ENCODE data around the gene WSCD2. TPM values are rescaled to one million over a fixed set of nuclear protein-coding genes. Genes with fewer than 3 reads are reported as not detected.

The WSCD2 gene
- total and polyA plus RNA-seq, 12 donors = 0.01 to 2.8 (median 0.44) TPM; not detected in 3

DNA sequence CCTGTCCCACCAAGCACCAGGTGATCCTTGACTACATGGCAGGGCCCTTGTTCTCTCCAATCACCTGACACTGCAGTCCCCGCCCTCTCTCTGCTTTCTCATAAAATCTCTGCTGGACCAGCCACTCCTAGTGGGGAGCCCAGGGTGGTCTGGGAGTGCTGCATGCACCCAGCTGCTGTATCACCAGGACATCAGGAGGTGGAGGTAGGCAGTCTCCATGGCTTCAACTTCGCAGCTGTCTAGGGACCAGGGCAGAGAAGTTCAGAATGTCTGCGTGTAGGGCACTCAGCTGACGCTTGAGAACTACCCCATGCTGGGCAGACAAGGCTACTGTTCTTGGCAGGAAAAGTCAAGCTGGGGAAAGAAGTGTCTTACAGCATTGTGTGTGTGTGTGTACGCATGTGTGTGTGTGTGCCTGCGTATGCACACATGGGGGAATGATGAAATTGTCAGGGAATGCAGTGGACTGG lies 2.6 kb downstream of the WSCD2 start:
- no peak overlapping the region for H3K4me3 ChIP-seq
- WGBS, 2 donors = 43 to 55% methylated on average over 6 of the region's 6 CpGs
- intact Hi-C loops (cut with DNase I) = loop anchor here in 5 of 10 donors (2.0 to 5.0 kb wide), 2 partner anchors 59 to 61 kb away; no protein-coding TSS in a partner anchor
- no peak overlapping the region for H3K27ac ChIP-seq
- H3K36me3 ChIP-seq = no peaks in the 10 kb centered on the region
- no peaks in the 10 kb centered on the region for H3K9me3 ChIP-seq
- TF ChIP-seq, protein P1, sequence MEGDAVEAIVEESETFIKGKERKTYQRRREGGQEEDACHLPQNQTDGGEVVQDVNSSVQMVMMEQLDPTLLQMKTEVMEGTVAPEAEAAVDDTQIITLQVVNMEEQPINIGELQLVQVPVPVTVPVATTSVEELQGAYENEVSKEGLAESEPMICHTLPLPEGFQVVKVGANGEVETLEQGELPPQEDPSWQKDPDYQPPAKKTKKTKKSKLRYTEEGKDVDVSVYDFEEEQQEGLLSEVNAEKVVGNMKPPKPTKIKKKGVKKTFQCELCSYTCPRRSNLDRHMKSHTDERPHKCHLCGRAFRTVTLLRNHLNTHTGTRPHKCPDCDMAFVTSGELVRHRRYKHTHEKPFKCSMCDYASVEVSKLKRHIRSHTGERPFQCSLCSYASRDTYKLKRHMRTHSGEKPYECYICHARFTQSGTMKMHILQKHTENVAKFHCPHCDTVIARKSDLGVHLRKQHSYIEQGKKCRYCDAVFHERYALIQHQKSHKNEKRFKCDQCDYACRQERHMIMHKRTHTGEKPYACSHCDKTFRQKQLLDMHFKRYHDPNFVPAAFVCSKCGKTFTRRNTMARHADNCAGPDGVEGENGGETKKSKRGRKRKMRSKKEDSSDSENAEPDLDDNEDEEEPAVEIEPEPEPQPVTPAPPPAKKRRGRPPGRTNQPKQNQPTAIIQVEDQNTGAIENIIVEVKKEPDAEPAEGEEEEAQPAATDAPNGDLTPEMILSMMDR (IDR thresholded peaks at IDR 0.05) = no peak
- DNase-seq (no peak), ATAC-seq (peak in 1 of 8 donors; percentile 15)
- peaks cover 0 to 87% (median 48%) of the 10 kb centered on the region in 7 donors for H3K27me3 ChIP-seq
- peaks cover 0 to 13% (median 8%) of the 10 kb centered on the region in 9 donors for H3K4me1 ChIP-seq

DNA sequence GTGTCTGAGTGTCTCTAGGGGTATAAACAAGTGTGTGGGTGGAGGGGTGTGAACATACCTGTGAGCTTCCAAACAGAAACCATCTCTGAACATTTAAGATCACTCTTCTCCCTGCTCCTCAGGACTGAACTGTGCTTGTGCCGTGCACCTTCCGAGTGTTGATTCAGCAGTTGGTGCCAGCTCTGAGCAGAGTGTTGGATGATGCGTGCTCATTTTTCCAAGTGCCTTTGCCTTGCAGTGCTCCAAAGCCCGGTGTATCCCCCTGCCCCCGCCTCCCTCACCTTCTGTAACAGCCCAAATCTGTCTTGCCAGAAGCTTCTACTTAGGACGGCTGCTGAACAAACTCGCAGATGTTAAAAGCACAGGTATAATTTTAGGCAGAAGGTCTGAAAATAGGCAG lies 4.4 kb downstream of the WSCD2 start:
- peak in 1 of 2 donors; percentile 53 for DNase-seq
- no peak overlapping the region for H3K4me3 ChIP-seq
- H3K27me3 ChIP-seq = peaks cover 0 to 81% (median 30%) of the 10 kb centered on the region in 7 donors
- no peaks in the 10 kb centered on the region for H3K9me3 ChIP-seq
- TF ChIP-seq, protein P1 (IDR thresholded peaks at IDR 0.05) = no peak
- H3K4me1 ChIP-seq = peaks cover 0 to 13% (median 8%) of the 10 kb centered on the region in 9 donors
- ATAC-seq = peak in 6 of 8 donors; percentile 63 to 92 (median 81)
- intact Hi-C loops (cut with DNase I) = loop anchor here in 5 of 10 donors (2.0 to 5.0 kb wide), 2 partner anchors 57 to 59 kb away; no protein-coding TSS in a partner anchor
- 27 to 33% methylated on average over 7 of the region's 7 CpGs for WGBS, 2 donors
- H3K36me3 ChIP-seq = no peaks in the 10 kb centered on the region
- H3K27ac ChIP-seq = no peak overlapping the region

- Histone ChIP-seq H3K27ac (no peak overlapping the region), H3K27me3 (peaks cover 0 to 76% (median 17%) of the 10 kb centered on the region in 7 donors), H3K4me3 (no peak overlapping the region), H3K9me3 (no peaks in the 10 kb centered on the region), H3K4me1 (peaks cover 0 to 4% (median 1%) of the 10 kb centered on the region in 9 donors), H3K36me3 (no peaks in the 10 kb centered on the region)
- TF ChIP-seq, protein P1 (IDR thresholded peaks at IDR 0.05) = no peak
- ATAC-seq = no peak
- DNase-seq = no peak
- intact Hi-C loops (cut with DNase I) = loop anchor here in 4 of 10 donors (5.0 kb wide), 1 partner anchor 58 kb away; no protein-coding TSS in a partner anchor
- 77 to 89% methylated on average over 5 of the region's 5 CpGs for WGBS, 2 donors
Measured at GRCh38 chr12:108134744-108135143, 5.7 kb downstream of the WSCD2 start.

DNA sequence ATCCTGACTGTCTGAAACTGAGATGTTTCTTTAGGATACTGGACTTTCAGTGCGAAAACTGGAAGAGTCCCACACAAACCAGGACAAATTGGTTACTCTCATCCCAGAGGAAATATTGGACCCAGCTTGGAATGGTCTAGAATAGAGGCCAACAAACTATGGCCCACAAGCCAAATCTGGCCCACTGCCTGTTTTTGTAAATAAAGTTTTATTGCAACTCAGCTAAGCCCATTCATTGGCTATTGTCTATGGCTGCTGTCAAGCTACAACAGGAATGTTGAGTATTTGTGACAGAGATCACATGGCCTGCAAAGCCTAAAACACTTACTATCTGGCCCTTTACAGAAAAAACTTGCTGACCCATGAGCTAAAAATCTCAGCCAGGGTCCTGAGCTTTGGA lies 6.5 kb downstream of the WSCD2 start:
- DNase-seq (no peak), ATAC-seq (no peak)
- Histone ChIP-seq H3K4me3 (no peak overlapping the region), H3K4me1 (no peaks in the 10 kb centered on the region), H3K27me3 (peaks cover 0 to 69% (median 11%) of the 10 kb centered on the region in 7 donors), H3K27ac (no peak overlapping the region), H3K9me3 (no peaks in the 10 kb centered on the region), H3K36me3 (no peaks in the 10 kb centered on the region)
- 92 to 94% methylated on average over 1 of the region's 1 CpG for WGBS, 2 donors
- TF ChIP-seq, protein P1 (IDR thresholded peaks at IDR 0.05) = no peak
- intact Hi-C loops (cut with DNase I) = no loop called here

All from heart right ventricle (tissue), 16 donors.